ENCODE measurements around the gene MACO1. TPM values are rescaled to one million over a fixed set of nuclear protein-coding genes. Genes with fewer than 3 reads are reported as not detected.
A peak's percentile ranks its signal among the peaks of the same experiment; 100 is the strongest.

MACO1 gene
- total and polyA plus RNA-seq, 9 of the 15 experiments (the other 6 are each of a cell fraction or from before 2014, with no cell fraction given): 4.6 to 28.4 (median 21.7) TPM

- TF ChIP-seq TRIM25 (IDR thresholded peaks at IDR 0.05; ENCODE audit: borderline replicate concordance): no peak
- TF ChIP-seq ZNF217 (CRISPR knock-in tag; IDR thresholded peaks at IDR 0.05): no peak
- 0 out of 4 replicates have a peak, but pooled peaks of 1 of the 2 experiments have one; percentile 28 for TF ChIP-seq KDM1A (IDR thresholded peaks at IDR 0.05)
- TF ChIP-seq RB1 (IDR thresholded peaks at IDR 0.05; ENCODE audit: low read depth): no peak
- TF ChIP-seq BRF1 (IDR thresholded peaks at IDR 0.05; ENCODE audit: borderline replicate concordance, extremely low read depth, insufficient read length): no peak
- no peak for TF ChIP-seq PTBP1 (IDR thresholded peaks at IDR 0.05; ENCODE audit: low read depth, low read length)
Measured at GRCh38 chr1:25545767-25546166, 115.1 kb downstream of the MACO1 start (continued).

GRCh38 chr1:25546193-25546592 lies 115.5 kb downstream of the MACO1 start:
- in situ Hi-C loops (cut with MboI): no loop called here

More at GRCh38 chr1:25546193-25546592, 115.5 kb downstream of the MACO1 start:
- Histone ChIP-seq H3K4me2 (ENCODE audit: insufficient read depth, low read length) (no peak overlapping the region), H3K27me3 (ENCODE audit: control insufficient read depth in 2 of 2, insufficient read depth in 2 of 2, low read length in 2 of 2) (no peaks in the 10 kb centered on the region), H3K27ac (ENCODE audit: extremely low read depth, low read depth, low read length) (no peak overlapping the region), H3K4me1 (replicated peaks in 1 of 2; ENCODE audit: control insufficient read depth in 2 of 2, insufficient read depth in 2 of 2, low read length in 2 of 2) (peaks cover 51 to 60% of the 10 kb centered on the region in 2 experiments), H3K79me2 (ENCODE audit: control insufficient read depth, insufficient read depth, low read length) (peaks cover 52% of the 10 kb centered on the region), H3K9me1 (ENCODE audit: control insufficient read depth, insufficient read depth, low read length) (peaks cover 6% of the 10 kb centered on the region), H4K20me1 (replicated peaks; ENCODE audit: control insufficient read depth, insufficient read depth, low read length) (no peaks in the 10 kb centered on the region; the same call in 1 of the 2 replicates), H3K9me3 (replicated peaks; ENCODE audit: control insufficient read depth, insufficient read depth, low read depth, low read length) (no peaks in the 10 kb centered on the region), H3K9ac (ENCODE audit: insufficient read depth in 1 of 2, low read depth in 2 of 2, low read length in 2 of 2) (peak overlapping the region in 1 of 2 experiments; percentile 46; a peak in 2 of 4 replicates), H2AFZ (ENCODE audit: low read depth, low read length) (no peak overlapping the region), H3K4me3 (no peak overlapping the region), H3K36me3 (ENCODE audit: control insufficient read depth, insufficient read depth, low read length) (no peaks in the 10 kb centered on the region)
- 31% methylated on average over 1 of the region's 1 CpG for WGBS (ENCODE audit: insufficient coverage, low coverage, missing lambda C conversion rate)
- intact Hi-C loops (cut with micrococcal nuclease): loop anchor here (10.0 kb wide), 1 partner anchor 149 kb away; no protein-coding TSS in a partner anchor
- ChIA-PET CTCF (ENCODE audit: low intra/inter-chr PET ratio) (no interaction called here), POLR2A (interaction anchor here (0.7 to 1.2 kb wide), 4 partner anchors 9 to 114 kb away, joined by 3 to 8 read pairs (median 3); no protein-coding TSS in a partner anchor)
- no peak for DNase-seq (ENCODE audit: extremely low read depth in 1 of 4, low spot score in 3 of 4)
- no TSS peak for BruUV-seq (replicated peaks)
- FAIRE-seq: no peak
- TF ChIP-seq ZNF436 (CRISPR knock-in tag; IDR thresholded peaks at IDR 0.05) (no peak), ZFP36 (IDR thresholded peaks at IDR 0.05; ENCODE audit: low read depth, low read length, partially characterized antibody) (peak; percentile 83), RBM25 (IDR thresholded peaks at IDR 0.05; ENCODE audit: low read depth, low read length, severe bottlenecking) (peak; percentile 92)
- no peak for ATAC-seq

All from K562 (cell line).